ENCODE measurements around the gene OPRL1. TPM values are rescaled to one million over a fixed set of nuclear protein-coding genes. Genes with fewer than 3 reads are reported as not detected.

The OPRL1 gene
- polyA plus RNA-seq, 1 of the 3 experiments (the other 2 are of a cell fraction): 1.8 TPM

DNA sequence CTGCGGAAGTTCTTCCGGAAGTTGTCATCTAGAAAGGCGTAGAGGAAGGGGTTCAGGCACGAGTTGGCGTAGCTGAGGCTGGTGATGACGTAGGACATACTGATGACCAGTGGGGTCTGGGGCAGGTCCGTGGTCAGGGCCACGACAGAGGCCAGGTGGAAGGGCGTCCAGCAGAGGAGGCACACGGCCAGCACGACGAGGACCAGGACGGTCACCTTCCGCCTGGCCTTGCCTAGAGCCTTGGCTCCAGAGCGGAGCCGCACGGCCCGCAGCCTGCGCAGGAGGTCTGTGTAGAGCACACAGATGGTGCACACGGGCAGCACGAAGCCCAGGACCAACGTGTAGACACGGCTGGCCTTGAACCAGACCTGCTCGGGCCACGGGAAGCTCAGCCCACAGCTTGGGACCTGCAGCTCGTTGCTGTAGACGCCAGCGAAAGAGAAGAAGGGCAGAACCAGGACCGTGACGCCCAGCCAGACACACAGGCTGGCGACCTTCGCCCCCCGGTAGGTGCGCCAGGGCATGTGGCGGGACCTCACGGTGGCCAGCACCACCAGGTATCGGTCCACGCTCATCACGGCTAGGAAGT is 26.1 kb downstream of the OPRL1 start:
- H3K9ac ChIP-seq: no peak overlapping the region
- no peaks in the 10 kb centered on the region for H3K36me3 ChIP-seq (replicated peaks in 1 of 2; ENCODE audit: control insufficient read depth in 1 of 2, insufficient read depth in 2 of 2, low read length in 1 of 2)
- no peaks in the 10 kb centered on the region for H3F3A ChIP-seq (replicated peaks; ENCODE audit: insufficient read depth)
- TF ChIP-seq GABPA (IDR thresholded peaks at IDR 0.05; ENCODE audit: low read depth) (no peak), TEAD4 (IDR thresholded peaks at IDR 0.05; ENCODE audit: borderline replicate concordance, insufficient read depth) (no peak), FOXM1 (IDR thresholded peaks at IDR 0.05; ENCODE audit: low read depth) (no peak), MXI1 (IDR thresholded peaks at IDR 0.05; ENCODE audit: low read depth, low read length) (no peak)
- TF ChIP-seq, protein P1, sequence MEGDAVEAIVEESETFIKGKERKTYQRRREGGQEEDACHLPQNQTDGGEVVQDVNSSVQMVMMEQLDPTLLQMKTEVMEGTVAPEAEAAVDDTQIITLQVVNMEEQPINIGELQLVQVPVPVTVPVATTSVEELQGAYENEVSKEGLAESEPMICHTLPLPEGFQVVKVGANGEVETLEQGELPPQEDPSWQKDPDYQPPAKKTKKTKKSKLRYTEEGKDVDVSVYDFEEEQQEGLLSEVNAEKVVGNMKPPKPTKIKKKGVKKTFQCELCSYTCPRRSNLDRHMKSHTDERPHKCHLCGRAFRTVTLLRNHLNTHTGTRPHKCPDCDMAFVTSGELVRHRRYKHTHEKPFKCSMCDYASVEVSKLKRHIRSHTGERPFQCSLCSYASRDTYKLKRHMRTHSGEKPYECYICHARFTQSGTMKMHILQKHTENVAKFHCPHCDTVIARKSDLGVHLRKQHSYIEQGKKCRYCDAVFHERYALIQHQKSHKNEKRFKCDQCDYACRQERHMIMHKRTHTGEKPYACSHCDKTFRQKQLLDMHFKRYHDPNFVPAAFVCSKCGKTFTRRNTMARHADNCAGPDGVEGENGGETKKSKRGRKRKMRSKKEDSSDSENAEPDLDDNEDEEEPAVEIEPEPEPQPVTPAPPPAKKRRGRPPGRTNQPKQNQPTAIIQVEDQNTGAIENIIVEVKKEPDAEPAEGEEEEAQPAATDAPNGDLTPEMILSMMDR (IDR thresholded peaks at IDR 0.05): no peak
- TF ChIP-seq, protein P2, sequence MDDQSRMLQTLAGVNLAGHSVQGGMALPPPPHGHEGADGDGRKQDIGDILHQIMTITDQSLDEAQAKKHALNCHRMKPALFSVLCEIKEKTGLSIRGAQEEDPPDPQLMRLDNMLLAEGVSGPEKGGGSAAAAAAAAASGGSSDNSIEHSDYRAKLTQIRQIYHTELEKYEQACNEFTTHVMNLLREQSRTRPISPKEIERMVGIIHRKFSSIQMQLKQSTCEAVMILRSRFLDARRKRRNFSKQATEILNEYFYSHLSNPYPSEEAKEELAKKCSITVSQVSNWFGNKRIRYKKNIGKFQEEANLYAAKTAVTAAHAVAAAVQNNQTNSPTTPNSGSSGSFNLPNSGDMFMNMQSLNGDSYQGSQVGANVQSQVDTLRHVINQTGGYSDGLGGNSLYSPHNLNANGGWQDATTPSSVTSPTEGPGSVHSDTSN (IDR thresholded peaks at IDR 0.05): no peak
- no peaks in the 10 kb centered on the region for H3K79me2 ChIP-seq (ENCODE audit: insufficient read depth)
- peaks cover 0 to 12% of the 10 kb centered on the region in 2 experiments; a peak in 1 of 4 replicates for H3K4me1 ChIP-seq (ENCODE audit: control insufficient read depth in 1 of 2, insufficient read depth in 2 of 2, low read depth in 1 of 2, low read length in 1 of 2)
- no peak overlapping the region for H3K4me2 ChIP-seq
- H2AFZ ChIP-seq (ENCODE audit: low read depth): no peak overlapping the region
- 77% methylated on average over 20 of the region's 39 CpGs for WGBS (ENCODE audit: low lambda C conversion rate)
- no peaks in the 10 kb centered on the region for H3K9me2 ChIP-seq
- no peak overlapping the region for H3K4me3 ChIP-seq (ENCODE audit: low read depth in 2 of 2, low read length in 1 of 2)
- no peaks in the 10 kb centered on the region; the same call in 1 of the 2 replicates for H3K27me3 ChIP-seq (ENCODE audit: insufficient read depth)
- POLR2A ChIA-PET: no interaction called here
- no peaks in the 10 kb centered on the region for H3K9me3 ChIP-seq
- CTCF ChIA-PET: interaction anchor here (1.0 to 1.5 kb wide), 3 partner anchors 10 to 15 kb away, joined by 3 read pairs; no protein-coding TSS in a partner anchor
- no peak for DNase-seq
- H4K20me1 ChIP-seq (ENCODE audit: insufficient read depth): no peaks in the 10 kb centered on the region
- H3K27ac ChIP-seq (ENCODE audit: low read depth in 2 of 2, low read length in 1 of 2): no peak overlapping the region

DNA sequence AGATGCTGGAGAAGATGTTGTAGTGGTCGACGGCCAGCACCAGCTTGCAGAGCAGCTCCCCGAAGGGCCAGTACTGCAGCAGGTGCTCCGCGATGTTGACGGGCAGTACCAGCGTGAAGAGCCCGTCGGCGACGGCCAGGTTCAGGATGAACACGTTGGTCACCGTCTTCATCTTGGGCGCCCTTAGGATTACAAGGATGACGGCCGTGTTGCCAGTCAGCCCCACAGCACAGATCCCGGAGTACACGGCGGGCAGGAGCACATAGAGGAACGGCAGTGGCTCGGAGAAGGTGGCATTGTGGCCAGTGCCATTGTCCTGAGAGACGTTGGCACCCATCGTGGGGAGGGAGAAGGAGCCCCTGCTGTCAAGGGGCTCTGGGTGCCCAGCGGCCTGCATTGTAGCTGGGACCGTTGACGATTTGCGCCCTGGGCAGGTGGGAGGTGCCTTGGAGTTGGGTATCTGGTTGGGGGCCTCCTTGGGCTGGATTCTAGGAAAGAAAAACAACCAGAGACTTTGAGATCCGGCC is 26.6 kb downstream of the OPRL1 start:
- CTCF ChIA-PET: interaction anchor here (0.8 to 1.5 kb wide), 4 partner anchors 9 to 14 kb away, joined by 3 read pairs; no protein-coding TSS in a partner anchor
- H3K9ac ChIP-seq: no peak overlapping the region
- H3K9me2 ChIP-seq: no peaks in the 10 kb centered on the region
- H3K4me2 ChIP-seq: no peak overlapping the region
- no peaks in the 10 kb centered on the region for H3K9me3 ChIP-seq
- H3K79me2 ChIP-seq (ENCODE audit: insufficient read depth): no peaks in the 10 kb centered on the region
- H3K4me3 ChIP-seq (ENCODE audit: low read depth in 2 of 2, low read length in 1 of 2): no peak overlapping the region
- WGBS (ENCODE audit: low lambda C conversion rate): 86% methylated on average over 21 of the region's 28 CpGs
- no peak overlapping the region for H2AFZ ChIP-seq (ENCODE audit: low read depth)
- no peaks in the 10 kb centered on the region; the same call in 1 of the 2 replicates for H3K27me3 ChIP-seq (ENCODE audit: insufficient read depth)
- peaks cover 0 to 12% of the 10 kb centered on the region in 2 experiments; a peak in 1 of 4 replicates for H3K4me1 ChIP-seq (ENCODE audit: control insufficient read depth in 1 of 2, insufficient read depth in 2 of 2, low read depth in 1 of 2, low read length in 1 of 2)
- POLR2A ChIA-PET: no interaction called here
- no peaks in the 10 kb centered on the region for H4K20me1 ChIP-seq (ENCODE audit: insufficient read depth)
- H3K36me3 ChIP-seq (replicated peaks in 1 of 2; ENCODE audit: control insufficient read depth in 1 of 2, insufficient read depth in 2 of 2, low read length in 1 of 2): no peaks in the 10 kb centered on the region
- H3K27ac ChIP-seq (ENCODE audit: low read depth in 2 of 2, low read length in 1 of 2): no peak overlapping the region
- no peak for DNase-seq
- H3F3A ChIP-seq (replicated peaks; ENCODE audit: insufficient read depth): no peaks in the 10 kb centered on the region
- TF ChIP-seq, protein P2 (IDR thresholded peaks at IDR 0.05): no peak
- TF ChIP-seq, protein P3, sequence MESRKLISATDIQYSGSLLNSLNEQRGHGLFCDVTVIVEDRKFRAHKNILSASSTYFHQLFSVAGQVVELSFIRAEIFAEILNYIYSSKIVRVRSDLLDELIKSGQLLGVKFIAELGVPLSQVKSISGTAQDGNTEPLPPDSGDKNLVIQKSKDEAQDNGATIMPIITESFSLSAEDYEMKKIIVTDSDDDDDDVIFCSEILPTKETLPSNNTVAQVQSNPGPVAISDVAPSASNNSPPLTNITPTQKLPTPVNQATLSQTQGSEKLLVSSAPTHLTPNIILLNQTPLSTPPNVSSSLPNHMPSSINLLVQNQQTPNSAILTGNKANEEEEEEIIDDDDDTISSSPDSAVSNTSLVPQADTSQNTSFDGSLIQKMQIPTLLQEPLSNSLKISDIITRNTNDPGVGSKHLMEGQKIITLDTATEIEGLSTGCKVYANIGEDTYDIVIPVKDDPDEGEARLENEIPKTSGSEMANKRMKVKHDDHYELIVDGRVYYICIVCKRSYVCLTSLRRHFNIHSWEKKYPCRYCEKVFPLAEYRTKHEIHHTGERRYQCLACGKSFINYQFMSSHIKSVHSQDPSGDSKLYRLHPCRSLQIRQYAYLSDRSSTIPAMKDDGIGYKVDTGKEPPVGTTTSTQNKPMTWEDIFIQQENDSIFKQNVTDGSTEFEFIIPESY (IDR thresholded peaks at IDR 0.05; ENCODE audit: borderline replicate concordance, low read depth): no peak
- no peak for TF ChIP-seq FOXJ3 (CRISPR knock-in tag; IDR thresholded peaks at IDR 0.05)
- no peak for TF ChIP-seq JUND (IDR thresholded peaks at IDR 0.05)
- no peak for TF ChIP-seq TAF1 (IDR thresholded peaks at IDR 0.05; ENCODE audit: borderline replicate concordance, low read depth, low read length)
- TF ChIP-seq, protein P4, sequence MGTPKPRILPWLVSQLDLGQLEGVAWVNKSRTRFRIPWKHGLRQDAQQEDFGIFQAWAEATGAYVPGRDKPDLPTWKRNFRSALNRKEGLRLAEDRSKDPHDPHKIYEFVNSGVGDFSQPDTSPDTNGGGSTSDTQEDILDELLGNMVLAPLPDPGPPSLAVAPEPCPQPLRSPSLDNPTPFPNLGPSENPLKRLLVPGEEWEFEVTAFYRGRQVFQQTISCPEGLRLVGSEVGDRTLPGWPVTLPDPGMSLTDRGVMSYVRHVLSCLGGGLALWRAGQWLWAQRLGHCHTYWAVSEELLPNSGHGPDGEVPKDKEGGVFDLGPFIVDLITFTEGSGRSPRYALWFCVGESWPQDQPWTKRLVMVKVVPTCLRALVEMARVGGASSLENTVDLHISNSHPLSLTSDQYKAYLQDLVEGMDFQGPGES (IDR thresholded peaks at IDR 0.05; ENCODE audit: low read depth, low read length): no peak
- TF ChIP-seq, protein P5, sequence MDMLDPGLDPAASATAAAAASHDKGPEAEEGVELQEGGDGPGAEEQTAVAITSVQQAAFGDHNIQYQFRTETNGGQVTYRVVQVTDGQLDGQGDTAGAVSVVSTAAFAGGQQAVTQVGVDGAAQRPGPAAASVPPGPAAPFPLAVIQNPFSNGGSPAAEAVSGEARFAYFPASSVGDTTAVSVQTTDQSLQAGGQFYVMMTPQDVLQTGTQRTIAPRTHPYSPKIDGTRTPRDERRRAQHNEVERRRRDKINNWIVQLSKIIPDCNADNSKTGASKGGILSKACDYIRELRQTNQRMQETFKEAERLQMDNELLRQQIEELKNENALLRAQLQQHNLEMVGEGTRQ (IDR thresholded peaks at IDR 0.05; ENCODE audit: borderline replicate concordance, low read depth, low read length): no peak
- TF ChIP-seq FOSL2 (IDR thresholded peaks at IDR 0.05; ENCODE audit: borderline replicate concordance, low read depth): no peak
- TF ChIP-seq RFX5 (IDR thresholded peaks at IDR 0.05; ENCODE audit: low read length): no peak
- TF ChIP-seq RXRA (IDR thresholded peaks at IDR 0.05; ENCODE audit: borderline replicate concordance, low read depth): no peak
- no peak for TF ChIP-seq GABPA (IDR thresholded peaks at IDR 0.05; ENCODE audit: low read depth)
- TF ChIP-seq MXI1 (IDR thresholded peaks at IDR 0.05; ENCODE audit: low read depth, low read length): no peak
- no peak for TF ChIP-seq NFIC (IDR thresholded peaks at IDR 0.05; ENCODE audit: borderline replicate concordance)
- no peak for TF ChIP-seq TEAD4 (IDR thresholded peaks at IDR 0.05; ENCODE audit: borderline replicate concordance, insufficient read depth)
